Measurements from ENCODE around the gene RABGGTA.

Gene RABGGTA

GRCh38 chr14:24289649-24290280 is 18.4 kb upstream of the RABGGTA start:
- Histone ChIP-seq H3K4me3 (ENCODE audit: low read length) (no peak overlapping the region), H3K9me2 (replicated peaks; ENCODE audit: control insufficient read depth, low read length) (no peaks in the 10 kb centered on the region), H3F3A (ENCODE audit: control insufficient read depth, insufficient read depth) (no peaks in the 10 kb centered on the region), H3K79me2 (ENCODE audit: control insufficient read depth, low read length) (no peaks in the 10 kb centered on the region), H3K36me3 (ENCODE audit: control insufficient read depth, low read length) (peaks cover 21% of the 10 kb centered on the region), H3K27me3 (ENCODE audit: control insufficient read depth, low read length) (no peaks in the 10 kb centered on the region), H3K4me1 (ENCODE audit: control insufficient read depth, low read length) (no peaks in the 10 kb centered on the region), H3K27ac (ENCODE audit: low read depth, low read length) (no peak overlapping the region), H3K9me3 (ENCODE audit: control insufficient read depth, insufficient read depth, low read length) (no peaks in the 10 kb centered on the region), H4K20me1 (ENCODE audit: control insufficient read depth, insufficient read depth, low read depth, low read length) (no peaks in the 10 kb centered on the region), H3K4me2 (ENCODE audit: low read length) (no peak overlapping the region)
- TF ChIP-seq CTCF (IDR thresholded peaks at IDR 0.05; ENCODE audit: low read depth, low read length, poor library complexity, severe bottlenecking) (no peak), EZH2phosphoT487 (IDR thresholded peaks at IDR 0.05; ENCODE audit: borderline replicate concordance, low read length) (no peak)

GRCh38 chr14:24286996-24287395 is 15.6 kb upstream of the RABGGTA start:
- TF ChIP-seq CTCF (IDR thresholded peaks at IDR 0.05; ENCODE audit: low read depth, low read length, poor library complexity, severe bottlenecking) (no peak), EZH2phosphoT487 (IDR thresholded peaks at IDR 0.05; ENCODE audit: borderline replicate concordance, low read length) (no peak)
- H4K20me1 ChIP-seq (ENCODE audit: control insufficient read depth, insufficient read depth, low read depth, low read length), result no peaks in the 10 kb centered on the region
- H3K27ac ChIP-seq (ENCODE audit: low read depth, low read length), result no peak overlapping the region
- H3K9me2 ChIP-seq (replicated peaks; ENCODE audit: control insufficient read depth, low read length), result no peaks in the 10 kb centered on the region
- H3K9me3 ChIP-seq (ENCODE audit: control insufficient read depth, insufficient read depth, low read length), result no peaks in the 10 kb centered on the region
- H3F3A ChIP-seq (ENCODE audit: control insufficient read depth, insufficient read depth), result no peaks in the 10 kb centered on the region
- no peaks in the 10 kb centered on the region for H3K27me3 ChIP-seq (ENCODE audit: control insufficient read depth, low read length)
- H3K79me2 ChIP-seq (ENCODE audit: control insufficient read depth, low read length), result no peaks in the 10 kb centered on the region
- H3K4me1 ChIP-seq (ENCODE audit: control insufficient read depth, low read length), result no peaks in the 10 kb centered on the region
- H3K36me3 ChIP-seq (ENCODE audit: control insufficient read depth, low read length), result peaks cover 14% of the 10 kb centered on the region; the same call in 1 of the 2 replicates
- H3K4me3 ChIP-seq (ENCODE audit: low read length), result no peak overlapping the region
- no peak overlapping the region for H3K4me2 ChIP-seq (ENCODE audit: low read length)

GRCh38 chr14:24285351-24285750 is 14.0 kb upstream of the RABGGTA start:
- H3K27ac ChIP-seq (ENCODE audit: low read depth, low read length), result no peak overlapping the region
- no peaks in the 10 kb centered on the region for H3K9me2 ChIP-seq (replicated peaks; ENCODE audit: control insufficient read depth, low read length)
- H3K4me3 ChIP-seq (ENCODE audit: low read length), result no peak overlapping the region
- no peaks in the 10 kb centered on the region for H3K4me1 ChIP-seq (ENCODE audit: control insufficient read depth, low read length)
- H3K4me2 ChIP-seq (ENCODE audit: low read length), result no peak overlapping the region
- H3K79me2 ChIP-seq (ENCODE audit: control insufficient read depth, low read length), result no peaks in the 10 kb centered on the region
- no peaks in the 10 kb centered on the region for H3K9me3 ChIP-seq (ENCODE audit: control insufficient read depth, insufficient read depth, low read length)
- H3F3A ChIP-seq (ENCODE audit: control insufficient read depth, insufficient read depth), result no peaks in the 10 kb centered on the region
- H4K20me1 ChIP-seq (ENCODE audit: control insufficient read depth, insufficient read depth, low read depth, low read length), result no peaks in the 10 kb centered on the region
- no peak for TF ChIP-seq EZH2phosphoT487 (IDR thresholded peaks at IDR 0.05; ENCODE audit: borderline replicate concordance, low read length)
- TF ChIP-seq CTCF (IDR thresholded peaks at IDR 0.05; ENCODE audit: low read depth, low read length, poor library complexity, severe bottlenecking), result no peak
- no peaks in the 10 kb centered on the region for H3K27me3 ChIP-seq (ENCODE audit: control insufficient read depth, low read length)
- peaks cover 10% of the 10 kb centered on the region; the same call in 1 of the 2 replicates for H3K36me3 ChIP-seq (ENCODE audit: control insufficient read depth, low read length)
